Keratinocyte (primary cell): Measurements from ENCODE around the gene ZNF547. TPM values are rescaled to one million over a fixed set of nuclear protein-coding genes. Genes with fewer than 3 reads are reported as not detected.

ENCODE experiments used
- DNase-seq: peaks from one replicate; pipeline ENCODE4 v3.0.0-alpha.2; 2011; ENCODE audit warnings: low read depth, missing footprints, low spot score
- FAIRE-seq: peaks from 2 replicates; lab custom pipeline; 2011; peaks lifted over from hg19 to GRCh38; lab: Jason Lieb, UNC
- H2AFZ ChIP-seq: 2 replicates; pipeline ENCODE4 v1.6.0; 2012; ENCODE audit warnings: low read length, control low read depth, inconsistent platforms; ENCODE audit not compliant: control insufficient read depth
- H3K27ac ChIP-seq: 2 replicates; pipeline ENCODE4 v1.5.1; 2011; ENCODE audit warnings: low read length; ENCODE audit not compliant: control insufficient read depth, insufficient read depth
- H3K27me3 ChIP-seq: 3 replicates; pipeline ENCODE4 v1.6.0; 2011; ENCODE audit warnings: low read length; ENCODE audit not compliant: control insufficient read depth, insufficient read depth; ENCODE audit errors: extremely low read depth
- H3K36me3 ChIP-seq, 2 experiments: 2 replicates in 1 of 2; 3 replicates in 1 of 2; pipeline ENCODE4 v1.5.1; 2011; ENCODE audit warnings: low read length in 2 of 2, mild to moderate bottlenecking in 1 of 2; ENCODE audit not compliant: control insufficient read depth in 2 of 2, insufficient read depth in 2 of 2; ENCODE audit errors: extremely low read depth in 1 of 2
- H3K4me1 ChIP-seq: 3 replicates; pipeline ENCODE4 v1.5.1; 2011; ENCODE audit warnings: low read length; ENCODE audit not compliant: control insufficient read depth, insufficient read depth; ENCODE audit errors: extremely low read depth
- H3K4me2 ChIP-seq: 3 replicates; pipeline ENCODE4 v1.6.0; 2011; ENCODE audit warnings: low read depth, low read length; ENCODE audit not compliant: control insufficient read depth, insufficient read depth; ENCODE audit errors: extremely low read depth
- H3K4me3 ChIP-seq, 3 experiments: fragments of 200-600 bp in 1 of 3; sonication (generic) in 1 of 3; 2 replicates in 2 of 3; 3 replicates in 1 of 3; pipeline ENCODE4 v1.5.1; 2011 to 2016; ENCODE audit warnings: low read length in 3 of 3, mild to moderate bottlenecking in 3 of 3, control low read depth in 2 of 3, inconsistent platforms in 1 of 3, low read depth in 1 of 3, mixed read lengths in 1 of 3, mixed run types in 1 of 3, moderate library complexity in 1 of 3; ENCODE audit not compliant: control insufficient read depth in 2 of 3, insufficient read depth in 2 of 3; ENCODE audit errors: extremely low read depth in 1 of 3
- H3K79me2 ChIP-seq: 2 replicates; pipeline ENCODE4 v1.6.0; 2012; ENCODE audit warnings: low read length; ENCODE audit not compliant: control insufficient read depth, insufficient read depth
- H3K9ac ChIP-seq: 3 replicates; pipeline ENCODE4 v1.6.0; 2011; ENCODE audit warnings: low read length; ENCODE audit not compliant: control insufficient read depth, insufficient read depth; ENCODE audit errors: extremely low read depth
- H3K9me1 ChIP-seq: 3 replicates; pipeline ENCODE4 v1.6.0; 2011; ENCODE audit warnings: low read length; ENCODE audit not compliant: control insufficient read depth, insufficient read depth; ENCODE audit errors: extremely low read depth
- H3K9me3 ChIP-seq: 2 replicates; pipeline ENCODE4 v1.5.1; 2012; ENCODE audit warnings: low read depth, low read length; ENCODE audit not compliant: control insufficient read depth
- H4K20me1 ChIP-seq: 3 replicates; pipeline ENCODE4 v1.6.0; 2011; ENCODE audit warnings: low read length; ENCODE audit not compliant: control insufficient read depth, insufficient read depth; ENCODE audit errors: extremely low read depth
- EZH2 ChIP-seq: IDR thresholded peaks from one replicate; pipeline ENCODE4 v1.6.1; 2012; ENCODE audit warnings: inconsistent platforms, mild to moderate bottlenecking, low read length, moderate library complexity
- dilution Hi-C: fragments of 300-500 bp; cut with MboI; formaldehyde crosslinking; loops from one replicate; pipeline ENCODE4 v1.7.0; 2020; ENCODE audit warnings: low sequenced_read_pairs; ENCODE audit not compliant: extremely low pct_ligation_motif_present
- polyA plus RNA-seq, 5 experiments: library from polyadenylated mRNA; depleted of rRNA in 3 of 5; stranded (reverse) in 3 of 5; stranded (forward) in 1 of 5; unstranded in 1 of 5; fragments of >200 nt; gene quantifications; 1 replicate in 1 of 5; 2 replicates in 3 of 5; 3 replicates in 1 of 5; pipeline versions ENCODE4 v1.2.1 to v1.2.3, GENCODE V29; 2011 to 2012; ENCODE audit warnings: missing spikeins in 2 of 5, low read depth in 1 of 5, low replicate concordance in 1 of 5
- TF ChIP-seq, protein P1 (sequence below), 3 experiments: IDR thresholded peaks in 1 of 3; conservative IDR thresholded peaks in 1 of 3; optimal IDR thresholded peaks in 1 of 3; 2 replicates in 2 of 3; 3 replicates in 1 of 3; pipeline versions ENCODE3 to v1.5.1; 2011; ENCODE audit warnings: low read length in 3 of 3, mild to moderate bottlenecking in 3 of 3, moderate library complexity in 2 of 3, control low read depth in 1 of 3, inconsistent platforms in 1 of 3; ENCODE audit not compliant: insufficient read depth in 2 of 3; ENCODE audit errors: extremely low read depth in 1 of 3

ZNF547 gene
- polyA plus RNA-seq, 1 donor (not counting 4 experiments of a cell fraction or from before 2014, with no cell fraction given), result 2.8 TPM

DNA sequence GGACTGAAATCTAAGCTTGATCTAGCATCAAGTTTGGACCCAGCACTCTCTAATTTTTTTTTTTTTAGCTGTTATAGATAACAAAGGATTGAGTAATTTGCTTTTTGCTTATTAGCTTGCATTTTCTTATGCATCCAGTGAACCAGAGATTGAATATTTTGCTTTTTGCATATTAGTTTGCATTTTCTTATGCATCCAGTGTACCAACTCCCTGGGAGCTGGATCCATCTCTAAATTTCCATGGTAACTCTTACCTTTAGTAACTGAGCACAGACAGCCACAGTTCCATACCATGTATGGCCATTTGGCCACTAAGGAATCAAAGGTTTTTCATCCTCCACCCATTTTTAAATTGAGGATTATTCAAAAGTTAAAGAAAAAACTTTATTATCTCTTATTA lies 17.6 kb downstream of the ZNF547 start:
- dilution Hi-C loops, result no loop called here
- no peak overlapping the region for H3K27ac ChIP-seq
- peaks cover 14% of the 10 kb centered on the region for H3K9me3 ChIP-seq
- H2AFZ ChIP-seq, result no peak overlapping the region
- H3K9me1 ChIP-seq, result no peaks in the 10 kb centered on the region
- H3K4me1 ChIP-seq, result no peaks in the 10 kb centered on the region
- no peak for TF ChIP-seq EZH2
- TF ChIP-seq, protein P1, sequence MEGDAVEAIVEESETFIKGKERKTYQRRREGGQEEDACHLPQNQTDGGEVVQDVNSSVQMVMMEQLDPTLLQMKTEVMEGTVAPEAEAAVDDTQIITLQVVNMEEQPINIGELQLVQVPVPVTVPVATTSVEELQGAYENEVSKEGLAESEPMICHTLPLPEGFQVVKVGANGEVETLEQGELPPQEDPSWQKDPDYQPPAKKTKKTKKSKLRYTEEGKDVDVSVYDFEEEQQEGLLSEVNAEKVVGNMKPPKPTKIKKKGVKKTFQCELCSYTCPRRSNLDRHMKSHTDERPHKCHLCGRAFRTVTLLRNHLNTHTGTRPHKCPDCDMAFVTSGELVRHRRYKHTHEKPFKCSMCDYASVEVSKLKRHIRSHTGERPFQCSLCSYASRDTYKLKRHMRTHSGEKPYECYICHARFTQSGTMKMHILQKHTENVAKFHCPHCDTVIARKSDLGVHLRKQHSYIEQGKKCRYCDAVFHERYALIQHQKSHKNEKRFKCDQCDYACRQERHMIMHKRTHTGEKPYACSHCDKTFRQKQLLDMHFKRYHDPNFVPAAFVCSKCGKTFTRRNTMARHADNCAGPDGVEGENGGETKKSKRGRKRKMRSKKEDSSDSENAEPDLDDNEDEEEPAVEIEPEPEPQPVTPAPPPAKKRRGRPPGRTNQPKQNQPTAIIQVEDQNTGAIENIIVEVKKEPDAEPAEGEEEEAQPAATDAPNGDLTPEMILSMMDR (optimal IDR thresholded peaks at IDR 0.05 in 1 of 3, IDR thresholded peaks at IDR 0.05 in 1 of 3, conservative IDR thresholded peaks at IDR 0.05 in 1 of 3; ENCODE audit: extremely low read depth in 1 of 3, insufficient read depth in 2 of 3, low read length in 3 of 3), result no peak
- H3K4me3 ChIP-seq, result no peak overlapping the region
- no peaks in the 10 kb centered on the region for H4K20me1 ChIP-seq
- no peak overlapping the region for H3K4me2 ChIP-seq
- H3K36me3 ChIP-seq, result peaks cover 0 to 7% of the 10 kb centered on the region in 2 experiments
- FAIRE-seq (no peak), DNase-seq (no peak)
- H3K79me2 ChIP-seq, result no peaks in the 10 kb centered on the region
- H3K27me3 ChIP-seq, result no peaks in the 10 kb centered on the region
- H3K9ac ChIP-seq, result no peak overlapping the region

DNA sequence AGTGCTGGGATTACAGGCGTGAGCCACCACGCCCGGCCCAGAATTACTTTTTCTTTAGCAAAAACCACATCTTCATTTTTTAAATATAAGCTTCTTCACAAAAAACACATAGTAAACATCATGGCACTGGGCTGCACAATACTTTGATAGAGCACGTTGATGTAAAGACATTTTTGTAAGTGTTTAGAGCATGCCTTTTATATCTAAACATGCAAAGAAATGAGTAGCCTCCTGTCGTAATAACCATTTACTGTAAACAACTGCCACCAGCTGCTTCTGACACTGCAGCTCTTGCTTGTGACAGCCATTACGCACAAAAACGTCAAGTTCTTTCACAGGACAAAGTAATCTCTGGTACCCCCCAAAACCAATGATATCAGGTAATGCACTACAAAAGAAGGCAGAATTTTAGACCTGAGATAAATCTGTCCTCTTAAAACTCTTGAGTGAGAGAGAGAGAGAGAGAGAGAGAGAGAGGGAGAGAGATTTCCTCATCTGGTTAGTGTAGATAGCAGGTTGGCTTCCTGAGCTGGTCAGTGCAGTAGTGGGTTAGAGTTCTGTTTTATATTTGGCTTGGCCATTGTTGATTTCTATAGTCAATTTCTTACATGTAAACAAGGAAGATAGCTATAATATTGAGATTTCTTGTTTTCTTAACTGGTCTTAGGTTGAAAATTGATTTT lies 19.6 kb downstream of the ZNF547 start:
- H3K27me3 ChIP-seq, result no peaks in the 10 kb centered on the region
- H4K20me1 ChIP-seq, result no peaks in the 10 kb centered on the region
- TF ChIP-seq, protein P1 (optimal IDR thresholded peaks at IDR 0.05 in 1 of 3, IDR thresholded peaks at IDR 0.05 in 1 of 3, conservative IDR thresholded peaks at IDR 0.05 in 1 of 3; ENCODE audit: extremely low read depth in 1 of 3, insufficient read depth in 2 of 3, low read length in 3 of 3), result no peak
- TF ChIP-seq EZH2, result no peak
- no peaks in the 10 kb centered on the region for H3K4me1 ChIP-seq
- H3K27ac ChIP-seq, result no peak overlapping the region
- peaks cover 0 to 2% of the 10 kb centered on the region in 2 experiments for H3K36me3 ChIP-seq
- H3K79me2 ChIP-seq, result no peaks in the 10 kb centered on the region
- H3K9me1 ChIP-seq, result no peaks in the 10 kb centered on the region
- no peak overlapping the region for H3K9ac ChIP-seq
- H3K4me2 ChIP-seq, result no peak overlapping the region
- H2AFZ ChIP-seq, result no peak overlapping the region
- dilution Hi-C loops, result no loop called here
- no peak overlapping the region for H3K4me3 ChIP-seq
- FAIRE-seq, result no peak
- peaks cover 3% of the 10 kb centered on the region for H3K9me3 ChIP-seq
- no peak for DNase-seq
